Chondrocyte (in vitro differentiated cells): Measurements from ENCODE around the gene RHOH. TPM values are rescaled to one million over a fixed set of nuclear protein-coding genes. Genes with fewer than 3 reads are reported as not detected.

Experiments used
- DNase-seq: peaks from one replicate; pipeline ENCODE4 v3.0.0; 2021; ENCODE audit warnings: mixed read lengths, low spot score
- H3K27ac Mint-ChIP-seq: one replicate; pipeline ENCODE4 v1.8.0; 2021; ENCODE audit warnings: mild to moderate bottlenecking, moderate library complexity, mixed read lengths; ENCODE audit not compliant: unreplicated experiment
- H3K27me3 Mint-ChIP-seq: 2 replicates; pipeline ENCODE4 v1.8.0; 2021; ENCODE audit warnings: low read depth, mixed read lengths
- H3K36me3 Mint-ChIP-seq: 2 replicates; pipeline ENCODE4 v1.8.0; 2021; ENCODE audit warnings: low read depth, mixed read lengths
- H3K4me1 Mint-ChIP-seq: 2 replicates; pipeline ENCODE4 v1.8.0; 2021; ENCODE audit warnings: low read depth, mild to moderate bottlenecking, mixed read lengths
- H3K4me3 Mint-ChIP-seq: one replicate; pipeline ENCODE4 v1.8.0; 2021; ENCODE audit warnings: mild to moderate bottlenecking, moderate library complexity, mixed read lengths; ENCODE audit not compliant: unreplicated experiment
- H3K9me3 Mint-ChIP-seq: 2 replicates; pipeline ENCODE4 v1.8.0; 2021; ENCODE audit warnings: low read depth, mixed read lengths
- total RNA-seq: library from RNA; stranded (reverse); gene quantifications from 3 replicates; pipeline ENCODE4 v1.2.1, GENCODE V29; 2021
- TF ChIP-seq, protein P1 (sequence below): fragments of 200-600 bp; sonication (generic); IDR thresholded peaks from 2 replicates; pipeline ENCODE4 v1.5.0; 2021; ENCODE audit warnings: antibody characterized with exemption, mild to moderate bottlenecking, moderate library complexity

RHOH gene
- total RNA-seq, 1 donor from 2014 or later = not detected

DNA sequence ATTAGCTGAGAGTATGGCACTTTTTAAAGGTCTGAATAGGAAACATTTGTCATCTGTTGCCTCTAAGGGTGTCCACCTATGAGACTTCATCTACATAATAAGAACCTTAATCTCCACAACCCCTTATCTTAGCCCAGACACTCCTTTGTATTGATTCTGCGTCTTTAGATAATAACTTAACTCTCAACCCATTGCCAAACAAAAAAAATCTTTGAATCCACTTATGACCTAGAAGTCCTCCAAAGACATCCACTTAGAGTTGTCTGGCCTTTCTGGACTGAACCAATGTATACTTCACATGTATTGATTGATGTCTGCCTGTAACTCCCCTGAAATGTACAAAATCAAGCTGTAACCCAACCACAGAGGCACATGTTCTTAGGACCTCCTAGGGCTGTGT is 72.3 kb downstream of the RHOH start:
- H3K36me3 Mint-ChIP-seq = no peaks in the 10 kb centered on the region
- no peak for DNase-seq
- H3K27me3 Mint-ChIP-seq = no peaks in the 10 kb centered on the region
- TF ChIP-seq, protein P1, sequence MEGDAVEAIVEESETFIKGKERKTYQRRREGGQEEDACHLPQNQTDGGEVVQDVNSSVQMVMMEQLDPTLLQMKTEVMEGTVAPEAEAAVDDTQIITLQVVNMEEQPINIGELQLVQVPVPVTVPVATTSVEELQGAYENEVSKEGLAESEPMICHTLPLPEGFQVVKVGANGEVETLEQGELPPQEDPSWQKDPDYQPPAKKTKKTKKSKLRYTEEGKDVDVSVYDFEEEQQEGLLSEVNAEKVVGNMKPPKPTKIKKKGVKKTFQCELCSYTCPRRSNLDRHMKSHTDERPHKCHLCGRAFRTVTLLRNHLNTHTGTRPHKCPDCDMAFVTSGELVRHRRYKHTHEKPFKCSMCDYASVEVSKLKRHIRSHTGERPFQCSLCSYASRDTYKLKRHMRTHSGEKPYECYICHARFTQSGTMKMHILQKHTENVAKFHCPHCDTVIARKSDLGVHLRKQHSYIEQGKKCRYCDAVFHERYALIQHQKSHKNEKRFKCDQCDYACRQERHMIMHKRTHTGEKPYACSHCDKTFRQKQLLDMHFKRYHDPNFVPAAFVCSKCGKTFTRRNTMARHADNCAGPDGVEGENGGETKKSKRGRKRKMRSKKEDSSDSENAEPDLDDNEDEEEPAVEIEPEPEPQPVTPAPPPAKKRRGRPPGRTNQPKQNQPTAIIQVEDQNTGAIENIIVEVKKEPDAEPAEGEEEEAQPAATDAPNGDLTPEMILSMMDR = no peak
- no peak overlapping the region for H3K27ac Mint-ChIP-seq
- H3K9me3 Mint-ChIP-seq = no peaks in the 10 kb centered on the region
- no peak overlapping the region for H3K4me3 Mint-ChIP-seq
- peaks cover 6% of the 10 kb centered on the region for H3K4me1 Mint-ChIP-seq

DNA sequence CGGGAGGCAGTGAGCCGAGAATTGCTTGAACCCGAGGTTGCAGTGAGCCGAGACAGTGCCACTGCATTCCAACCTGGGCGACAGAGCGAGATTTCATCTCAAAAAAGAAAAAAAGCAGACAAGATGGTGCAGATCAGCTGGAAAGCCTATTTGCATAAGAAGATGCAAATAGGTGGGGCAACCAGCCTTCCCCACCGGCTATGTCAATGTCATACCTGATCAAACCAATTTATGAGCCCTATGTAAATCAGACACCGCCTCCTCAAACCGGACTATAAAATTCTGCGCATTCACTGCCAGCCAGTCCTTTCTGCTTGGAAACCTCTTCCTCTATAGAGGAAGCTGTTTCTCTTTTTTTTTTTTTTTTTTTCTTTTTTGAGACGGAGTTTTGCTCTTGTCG is 73.8 kb downstream of the RHOH start:
- peaks cover under 1% of the 10 kb centered on the region for H3K4me1 Mint-ChIP-seq
- no peak overlapping the region for H3K4me3 Mint-ChIP-seq
- no peaks in the 10 kb centered on the region for H3K36me3 Mint-ChIP-seq
- no peaks in the 10 kb centered on the region for H3K27me3 Mint-ChIP-seq
- no peaks in the 10 kb centered on the region for H3K9me3 Mint-ChIP-seq
- DNase-seq = no peak
- TF ChIP-seq, protein P1 = no peak
- H3K27ac Mint-ChIP-seq = no peak overlapping the region

DNA sequence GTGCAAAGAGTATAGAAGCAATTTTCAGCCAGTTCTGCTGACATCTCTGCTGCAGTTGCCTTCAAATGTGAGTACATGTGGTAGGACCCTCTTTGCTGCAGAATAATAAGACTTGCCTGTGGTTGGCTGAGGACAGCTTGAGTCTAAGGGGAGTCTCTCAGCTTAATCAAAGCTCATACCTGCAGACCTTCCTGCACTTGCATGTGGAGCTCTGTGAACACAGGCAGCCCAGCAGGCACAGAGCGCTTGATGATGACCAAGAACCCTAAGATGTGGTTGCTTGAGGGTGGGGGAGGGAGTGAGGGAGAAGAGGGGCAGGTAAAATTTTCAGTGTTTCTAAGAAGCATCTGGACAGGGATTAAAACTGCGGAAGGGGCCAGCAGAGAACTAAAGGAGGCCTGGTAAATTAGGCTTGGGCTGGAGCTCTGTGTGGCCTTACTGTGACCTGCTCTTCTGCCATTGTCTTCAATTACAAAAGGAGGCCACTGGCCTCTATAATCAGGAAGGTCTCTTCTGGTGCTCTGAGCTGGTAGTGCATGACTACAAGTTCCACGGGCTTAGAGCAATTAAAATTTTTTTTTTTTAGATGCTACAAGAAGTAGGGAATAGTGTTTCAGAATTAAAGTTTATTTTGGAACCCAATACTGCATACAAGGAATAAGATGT is 78.4 kb downstream of the RHOH start:
- H3K4me3 Mint-ChIP-seq = no peak overlapping the region
- no peaks in the 10 kb centered on the region for H3K9me3 Mint-ChIP-seq
- TF ChIP-seq, protein P1 = no peak
- DNase-seq = no peak
- no peaks in the 10 kb centered on the region for H3K27me3 Mint-ChIP-seq
- no peaks in the 10 kb centered on the region for H3K4me1 Mint-ChIP-seq
- no peak overlapping the region for H3K27ac Mint-ChIP-seq
- H3K36me3 Mint-ChIP-seq = no peaks in the 10 kb centered on the region

DNA sequence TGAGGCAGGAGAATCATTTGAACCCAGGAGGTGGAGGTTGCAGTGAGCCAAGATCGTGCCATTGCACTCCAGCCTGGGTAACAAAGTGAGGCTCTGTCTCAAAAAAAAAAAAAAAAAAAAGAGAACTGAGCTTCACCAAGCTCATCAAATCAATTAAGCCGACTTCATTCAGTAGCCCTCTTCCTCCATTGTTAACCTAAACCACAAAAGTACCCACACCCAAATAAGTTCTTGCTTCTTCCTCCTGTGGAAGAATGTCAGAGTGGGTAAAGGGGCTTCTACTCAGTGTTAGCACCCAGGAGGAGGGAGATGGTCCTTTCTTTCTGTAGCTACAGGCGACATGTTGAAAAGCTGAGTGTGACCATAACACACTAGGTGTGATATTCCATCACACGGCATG is 79.7 kb downstream of the RHOH start:
- Mint-ChIP-seq H3K27me3 (no peaks in the 10 kb centered on the region), H3K27ac (no peak overlapping the region), H3K4me1 (no peaks in the 10 kb centered on the region), H3K9me3 (no peaks in the 10 kb centered on the region), H3K36me3 (no peaks in the 10 kb centered on the region), H3K4me3 (no peak overlapping the region)
- DNase-seq = no peak
- TF ChIP-seq, protein P1 = no peak

DNA sequence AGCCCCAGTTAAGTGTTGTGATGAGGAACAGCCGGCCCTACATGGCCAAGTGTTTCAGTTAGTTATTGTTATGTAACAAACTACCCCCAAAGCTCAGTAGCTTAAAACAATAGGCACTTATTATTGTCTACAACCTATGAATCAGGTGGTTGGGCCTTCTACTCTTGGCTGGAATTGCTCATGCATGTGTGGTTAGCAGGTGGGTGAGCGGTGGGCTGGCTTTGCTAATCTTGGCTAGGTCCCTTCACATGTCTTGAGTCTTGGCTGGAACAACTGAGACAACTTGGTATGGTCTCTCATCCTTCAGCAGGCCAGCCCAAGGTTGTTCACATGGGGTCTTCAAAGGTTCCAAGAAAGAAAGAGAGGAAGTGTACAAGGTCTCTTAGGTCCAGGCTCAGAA is 83.8 kb downstream of the RHOH start:
- TF ChIP-seq, protein P1 = no peak
- Mint-ChIP-seq H3K4me3 (no peak overlapping the region), H3K27me3 (peaks cover 4% of the 10 kb centered on the region), H3K27ac (no peak overlapping the region), H3K9me3 (no peaks in the 10 kb centered on the region), H3K36me3 (no peaks in the 10 kb centered on the region), H3K4me1 (no peaks in the 10 kb centered on the region)
- no peak for DNase-seq
